Measurements from ENCODE around the gene WSCD1.

The WSCD1 gene

DNA sequence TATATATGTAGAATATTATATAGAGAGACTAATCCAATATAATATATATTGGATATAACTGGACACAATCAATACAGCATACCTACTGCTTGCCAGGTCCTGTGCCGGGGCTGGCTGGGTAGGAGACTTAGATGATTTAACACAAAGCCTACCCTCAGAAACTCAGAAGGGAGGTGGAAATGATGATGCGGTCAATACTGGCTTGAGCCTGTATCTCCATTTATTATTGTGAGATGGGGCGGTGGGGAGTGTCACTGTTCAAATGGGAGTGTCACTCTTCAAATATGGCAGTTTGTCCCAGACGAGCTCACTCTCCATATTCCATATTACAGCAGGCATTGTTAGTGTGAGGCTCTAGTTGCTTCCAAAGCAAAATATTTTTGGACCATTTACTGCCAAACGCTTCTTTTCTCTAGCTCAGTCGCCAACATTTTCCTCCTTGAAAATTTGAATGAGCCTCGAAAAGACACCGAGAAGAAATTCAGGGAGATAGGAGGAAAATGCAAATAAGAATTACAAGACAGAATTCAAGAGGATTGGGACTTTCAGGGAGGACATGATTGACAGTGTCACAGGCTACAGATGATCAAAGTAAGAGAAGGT, 70.7 kb downstream of the WSCD1 start:
- Histone ChIP-seq H3K27ac (ENCODE audit: insufficient read depth, low read depth, low read length, poor library complexity, severe bottlenecking) (no peak overlapping the region), H3K9me3 (ENCODE audit: control insufficient read depth, low read length) (no peaks in the 10 kb centered on the region), H3K36me3 (ENCODE audit: control insufficient read depth, insufficient read depth, low read length) (no peaks in the 10 kb centered on the region), H3K27me3 (ENCODE audit: control insufficient read depth, insufficient read depth, low read length, poor library complexity, severe bottlenecking) (no peaks in the 10 kb centered on the region), H3K4me1 (ENCODE audit: control insufficient read depth, insufficient read depth, low read length) (peaks cover 8% of the 10 kb centered on the region), H3K4me3 (ENCODE audit: insufficient read depth, low read depth, low read length) (no peak overlapping the region)
- WGBS, 2 experiments = 93 to 94% methylated on average over 7 to 8 of the region's 8 CpGs

DNA sequence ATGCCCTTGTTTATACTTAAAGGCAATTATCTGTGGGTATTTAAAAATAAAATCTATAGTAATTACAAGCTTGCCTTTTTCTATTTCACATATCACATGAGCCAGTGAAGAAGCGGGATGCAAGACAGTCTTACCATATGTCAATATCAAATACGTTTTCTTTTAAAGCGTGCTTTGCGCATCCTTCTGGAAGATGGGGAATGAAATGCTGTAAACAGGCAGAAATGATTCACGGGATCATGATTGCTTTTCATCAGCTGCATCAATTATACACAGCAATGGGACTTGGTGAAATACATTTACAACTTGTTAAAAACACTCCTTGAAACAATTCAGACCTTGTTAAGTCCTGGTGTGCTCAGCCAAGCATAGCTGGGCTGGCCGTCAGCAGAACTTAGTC, 72.5 kb downstream of the WSCD1 start:
- Histone ChIP-seq H3K36me3 (ENCODE audit: control insufficient read depth, insufficient read depth, low read length) (no peaks in the 10 kb centered on the region), H3K27ac (ENCODE audit: insufficient read depth, low read depth, low read length, poor library complexity, severe bottlenecking) (no peak overlapping the region), H3K9me3 (ENCODE audit: control insufficient read depth, low read length) (no peaks in the 10 kb centered on the region), H3K4me3 (ENCODE audit: insufficient read depth, low read depth, low read length) (no peak overlapping the region), H3K4me1 (ENCODE audit: control insufficient read depth, insufficient read depth, low read length) (peaks cover 8% of the 10 kb centered on the region), H3K27me3 (ENCODE audit: control insufficient read depth, insufficient read depth, low read length, poor library complexity, severe bottlenecking) (no peaks in the 10 kb centered on the region)
- WGBS, 2 experiments = 87 to 91% methylated on average over 6 of the region's 6 CpGs

DNA sequence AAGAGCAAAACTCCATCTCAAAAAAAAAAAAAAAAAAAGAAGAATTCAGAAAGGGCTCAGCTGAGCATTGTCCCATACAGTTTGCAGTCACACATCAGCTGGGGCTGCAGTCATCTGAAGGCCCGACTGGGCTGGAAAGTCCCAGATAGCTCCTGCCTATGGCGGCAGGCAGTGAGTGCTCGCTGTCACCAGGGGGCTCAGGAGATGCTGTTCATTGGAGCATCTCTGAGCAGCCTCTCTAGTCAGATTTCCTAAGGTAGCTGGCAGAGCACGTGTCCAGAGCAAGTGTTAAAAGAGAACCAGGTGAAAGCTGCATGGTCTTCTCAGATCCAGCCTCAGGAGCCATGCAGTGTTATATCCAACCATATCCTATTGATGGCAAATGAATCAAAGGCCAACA, 75.8 kb downstream of the WSCD1 start:
- no peaks in the 10 kb centered on the region for H3K9me3 ChIP-seq (ENCODE audit: control insufficient read depth, low read length)
- 91 to 92% methylated on average over 4 of the region's 4 CpGs for WGBS, 2 experiments
- H3K27me3 ChIP-seq (ENCODE audit: control insufficient read depth, insufficient read depth, low read length, poor library complexity, severe bottlenecking) = no peaks in the 10 kb centered on the region
- H3K36me3 ChIP-seq (ENCODE audit: control insufficient read depth, insufficient read depth, low read length) = no peaks in the 10 kb centered on the region
- H3K4me1 ChIP-seq (ENCODE audit: control insufficient read depth, insufficient read depth, low read length) = peaks cover 6% of the 10 kb centered on the region
- H3K27ac ChIP-seq (ENCODE audit: insufficient read depth, low read depth, low read length, poor library complexity, severe bottlenecking) = no peak overlapping the region
- no peak overlapping the region for H3K4me3 ChIP-seq (ENCODE audit: insufficient read depth, low read depth, low read length)

DNA sequence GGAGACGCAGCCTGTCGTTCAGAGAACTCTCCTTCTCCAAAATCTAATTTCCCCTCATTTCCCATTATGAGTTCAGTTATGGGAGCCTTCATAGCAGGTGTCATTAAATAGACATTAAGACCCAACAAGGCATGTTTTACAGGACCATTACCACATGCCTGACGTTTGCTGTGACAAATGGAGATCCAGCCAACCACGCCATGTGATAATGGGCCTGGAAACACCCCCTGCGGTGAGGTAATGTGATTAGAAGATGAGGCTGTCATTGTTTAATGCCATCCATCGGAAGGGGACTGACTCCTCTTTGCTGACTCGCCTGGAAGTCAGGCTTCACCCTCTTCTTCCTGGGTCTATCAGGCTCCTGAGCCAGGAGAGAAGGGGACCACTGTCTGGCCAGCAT, 76.9 kb downstream of the WSCD1 start:
- 63 to 69% methylated on average over 7 of the region's 7 CpGs for WGBS, 2 experiments
- no peaks in the 10 kb centered on the region for H3K27me3 ChIP-seq (ENCODE audit: control insufficient read depth, insufficient read depth, low read length, poor library complexity, severe bottlenecking)
- no peak overlapping the region for H3K27ac ChIP-seq (ENCODE audit: insufficient read depth, low read depth, low read length, poor library complexity, severe bottlenecking)
- H3K36me3 ChIP-seq (ENCODE audit: control insufficient read depth, insufficient read depth, low read length) = no peaks in the 10 kb centered on the region
- no peak overlapping the region for H3K4me3 ChIP-seq (ENCODE audit: insufficient read depth, low read depth, low read length)
- no peaks in the 10 kb centered on the region for H3K9me3 ChIP-seq (ENCODE audit: control insufficient read depth, low read length)
- H3K4me1 ChIP-seq (ENCODE audit: control insufficient read depth, insufficient read depth, low read length) = no peaks in the 10 kb centered on the region

DNA sequence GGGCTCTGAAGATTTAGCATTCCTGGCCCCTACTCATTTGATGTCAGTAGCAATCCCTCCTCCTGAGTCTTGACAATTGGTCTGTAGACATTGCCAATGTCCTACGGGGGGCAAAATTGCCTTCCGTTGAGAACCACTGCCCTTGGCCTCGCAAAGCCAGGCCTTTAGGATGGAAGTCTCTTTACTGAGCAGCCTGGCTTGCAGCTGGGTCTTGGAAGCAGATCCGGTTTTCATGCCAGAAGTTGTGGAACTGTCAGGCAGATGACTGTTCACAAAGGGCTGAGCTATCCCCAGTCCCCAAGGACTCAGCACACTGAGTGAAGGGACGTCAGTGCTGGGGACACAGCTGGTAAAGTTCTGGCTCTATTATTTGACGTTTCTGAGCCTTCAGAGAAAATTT, 83.2 kb downstream of the WSCD1 start:
- no peak overlapping the region for H3K27ac ChIP-seq (ENCODE audit: insufficient read depth, low read depth, low read length, poor library complexity, severe bottlenecking)
- no peak overlapping the region for H3K4me3 ChIP-seq (ENCODE audit: insufficient read depth, low read depth, low read length)
- H3K36me3 ChIP-seq (ENCODE audit: control insufficient read depth, insufficient read depth, low read length) = no peaks in the 10 kb centered on the region
- no peaks in the 10 kb centered on the region for H3K9me3 ChIP-seq (ENCODE audit: control insufficient read depth, low read length)
- no peaks in the 10 kb centered on the region for H3K27me3 ChIP-seq (ENCODE audit: control insufficient read depth, insufficient read depth, low read length, poor library complexity, severe bottlenecking)
- H3K4me1 ChIP-seq (ENCODE audit: control insufficient read depth, insufficient read depth, low read length) = peaks cover 2% of the 10 kb centered on the region
- 86 to 87% methylated on average over 6 of the region's 6 CpGs for WGBS, 2 experiments

DNA sequence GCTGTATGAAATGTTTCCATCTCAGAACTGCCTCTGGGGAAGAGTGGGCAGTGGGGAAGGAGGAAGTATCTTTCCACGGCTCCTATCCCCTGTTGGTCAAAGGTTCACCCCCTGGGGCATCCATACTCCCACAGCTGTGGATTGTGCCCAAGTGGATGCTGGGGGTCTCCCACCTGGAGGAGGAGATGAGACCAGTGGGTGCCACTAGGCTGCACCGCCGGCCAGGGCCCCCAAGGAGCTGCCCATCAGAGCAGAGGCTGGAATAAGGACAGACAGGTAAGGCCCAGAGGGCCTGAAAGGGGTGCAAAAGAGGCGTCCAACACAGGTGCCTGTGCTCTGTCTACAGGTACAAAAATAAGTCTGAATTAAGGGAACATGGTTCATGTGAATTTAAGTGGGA, 87.5 kb downstream of the WSCD1 start:
- Histone ChIP-seq H3K4me3 (ENCODE audit: insufficient read depth, low read depth, low read length) (no peak overlapping the region), H3K27ac (ENCODE audit: insufficient read depth, low read depth, low read length, poor library complexity, severe bottlenecking) (no peak overlapping the region), H3K4me1 (ENCODE audit: control insufficient read depth, insufficient read depth, low read length) (peaks cover 12% of the 10 kb centered on the region), H3K27me3 (ENCODE audit: control insufficient read depth, insufficient read depth, low read length, poor library complexity, severe bottlenecking) (no peaks in the 10 kb centered on the region), H3K36me3 (ENCODE audit: control insufficient read depth, insufficient read depth, low read length) (no peaks in the 10 kb centered on the region), H3K9me3 (ENCODE audit: control insufficient read depth, low read length) (no peaks in the 10 kb centered on the region)
- 93% methylated on average over 4 of the region's 4 CpGs for WGBS, 2 experiments

DNA sequence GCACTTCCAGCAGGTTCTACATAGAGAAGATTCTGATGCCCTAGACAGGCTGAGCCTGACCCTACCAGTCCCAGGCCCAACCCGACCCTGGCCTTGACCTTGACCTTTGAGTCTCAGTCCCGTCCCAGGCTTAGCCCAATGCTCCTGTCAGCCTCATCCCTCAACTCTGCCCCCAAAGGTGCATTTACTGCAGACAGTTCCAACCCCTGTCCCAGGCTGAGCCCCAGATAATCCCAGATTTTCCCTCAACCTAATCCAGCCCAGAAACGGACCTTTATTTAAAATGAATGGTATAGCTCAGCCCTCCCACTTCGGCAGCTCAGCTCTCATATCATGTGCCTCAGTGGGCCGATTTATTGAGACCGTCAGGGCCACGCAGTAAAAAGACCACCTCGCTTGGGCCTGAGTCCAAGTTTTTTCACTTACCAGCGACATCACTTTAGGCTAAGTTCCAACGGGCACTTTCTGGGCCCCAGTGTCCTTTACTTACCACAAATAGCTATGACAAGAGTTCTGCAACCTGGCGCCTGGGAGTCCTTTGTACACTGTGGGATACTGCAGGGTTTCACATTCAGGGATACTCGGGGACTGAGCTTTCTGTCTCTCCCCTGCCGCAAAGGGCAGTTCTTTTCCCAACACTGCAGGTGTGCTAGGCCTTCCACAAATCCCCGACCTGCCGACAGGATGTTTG, 89.5 kb downstream of the WSCD1 start:
- 74 to 75% methylated on average over 15 of the region's 15 CpGs for WGBS, 2 experiments
- Histone ChIP-seq H3K27ac (ENCODE audit: insufficient read depth, low read depth, low read length, poor library complexity, severe bottlenecking) (no peak overlapping the region), H3K4me1 (ENCODE audit: control insufficient read depth, insufficient read depth, low read length) (peaks cover 9% of the 10 kb centered on the region), H3K36me3 (ENCODE audit: control insufficient read depth, insufficient read depth, low read length) (no peaks in the 10 kb centered on the region), H3K9me3 (ENCODE audit: control insufficient read depth, low read length) (no peaks in the 10 kb centered on the region), H3K4me3 (ENCODE audit: insufficient read depth, low read depth, low read length) (no peak overlapping the region), H3K27me3 (ENCODE audit: control insufficient read depth, insufficient read depth, low read length, poor library complexity, severe bottlenecking) (no peaks in the 10 kb centered on the region)

DNA sequence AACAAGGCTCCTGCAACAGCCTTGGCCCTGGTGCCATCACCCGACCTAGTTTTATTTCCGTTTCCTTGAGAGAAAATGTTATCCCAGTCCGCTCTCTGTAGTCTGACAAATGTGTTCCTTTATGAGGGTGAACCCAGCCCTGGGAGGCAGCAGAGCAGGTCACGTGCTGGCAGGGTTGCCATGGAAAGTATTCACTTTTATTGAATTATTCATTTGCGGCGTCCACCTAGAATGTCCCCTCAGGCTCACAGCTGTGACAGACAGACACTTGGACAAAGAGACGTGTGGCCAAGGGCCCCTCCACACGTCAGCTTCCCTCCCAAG, 90.0 kb downstream of the WSCD1 start:
- Histone ChIP-seq H3K27ac (ENCODE audit: insufficient read depth, low read depth, low read length, poor library complexity, severe bottlenecking) (no peak overlapping the region), H3K4me3 (ENCODE audit: insufficient read depth, low read depth, low read length) (no peak overlapping the region), H3K4me1 (ENCODE audit: control insufficient read depth, insufficient read depth, low read length) (peaks cover 9% of the 10 kb centered on the region), H3K9me3 (ENCODE audit: control insufficient read depth, low read length) (no peaks in the 10 kb centered on the region), H3K27me3 (ENCODE audit: control insufficient read depth, insufficient read depth, low read length, poor library complexity, severe bottlenecking) (no peaks in the 10 kb centered on the region), H3K36me3 (ENCODE audit: control insufficient read depth, insufficient read depth, low read length) (no peaks in the 10 kb centered on the region)
- 84 to 88% methylated on average over 8 of the region's 8 CpGs for WGBS, 2 experiments

DNA sequence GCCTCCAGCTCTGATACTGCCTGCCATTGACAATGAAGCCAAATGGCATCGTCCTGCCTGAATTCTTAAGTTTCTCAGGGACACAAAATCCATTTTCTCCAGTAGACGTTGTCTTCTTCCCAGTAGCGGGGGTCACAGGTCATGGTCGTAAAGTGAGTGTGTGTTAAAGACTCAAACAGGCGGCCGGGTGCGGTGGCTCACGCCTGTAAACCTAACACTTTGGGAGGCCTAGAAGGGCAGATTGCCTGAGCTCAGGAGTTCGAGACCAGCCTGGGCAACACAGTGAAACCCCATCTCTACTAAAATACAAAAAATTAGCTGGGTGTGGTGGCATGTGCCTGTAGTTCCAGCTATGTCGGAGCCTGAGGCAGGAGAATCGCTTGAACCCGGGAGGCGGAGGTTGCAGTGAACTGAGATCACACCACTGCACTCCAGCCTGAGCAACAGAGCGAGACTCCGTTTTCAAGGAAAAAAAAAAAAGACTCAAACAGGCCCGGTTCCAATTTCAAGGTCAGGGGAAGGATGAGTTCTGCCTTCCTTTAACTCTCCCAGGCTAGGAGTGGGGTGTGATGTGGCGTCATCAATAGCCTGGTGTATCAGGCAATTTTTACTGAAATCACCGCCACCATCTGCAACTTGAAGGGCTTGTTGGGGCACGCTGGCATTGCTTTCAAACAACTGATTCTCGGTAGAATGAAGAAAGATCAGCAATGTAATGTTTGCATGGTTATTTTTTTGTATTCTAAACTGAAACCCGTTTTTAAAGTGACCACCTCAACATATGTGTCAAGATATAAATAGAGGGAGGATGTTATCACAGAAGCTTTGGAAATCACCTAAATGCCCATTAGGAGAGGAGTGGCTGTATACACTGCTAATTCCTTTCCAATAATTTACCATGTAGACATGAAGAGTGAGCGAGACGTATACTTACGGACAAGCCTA, 91.0 kb downstream of the WSCD1 start:
- WGBS, 2 experiments = 92 to 93% methylated on average over 21 to 24 of the region's 24 CpGs
- H3K27ac ChIP-seq (ENCODE audit: insufficient read depth, low read depth, low read length, poor library complexity, severe bottlenecking) = no peak overlapping the region

DNA sequence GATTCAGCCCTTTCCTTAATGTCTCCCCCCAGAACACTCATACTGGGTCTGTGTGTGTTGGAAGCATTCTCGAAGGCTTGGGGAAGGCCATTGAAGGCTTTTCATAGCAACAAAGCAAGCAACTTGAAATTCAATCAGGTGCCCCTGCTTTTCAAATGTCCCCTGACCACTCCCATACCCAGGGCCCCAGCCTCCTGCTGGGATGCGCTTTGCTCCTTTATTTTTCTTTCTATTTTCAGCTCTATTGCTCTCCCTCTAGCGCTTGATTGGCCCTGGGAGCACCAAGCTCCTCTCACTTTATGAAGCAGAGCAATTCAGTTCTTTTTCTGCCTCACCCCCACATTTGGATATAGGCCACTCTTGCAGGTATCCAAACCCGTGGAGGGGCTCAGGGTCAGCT, 92.0 kb downstream of the WSCD1 start:
- no peaks in the 10 kb centered on the region for H3K27me3 ChIP-seq (ENCODE audit: control insufficient read depth, insufficient read depth, low read length, poor library complexity, severe bottlenecking)
- H3K9me3 ChIP-seq (ENCODE audit: control insufficient read depth, low read length) = no peaks in the 10 kb centered on the region
- no peak overlapping the region for H3K4me3 ChIP-seq (ENCODE audit: insufficient read depth, low read depth, low read length)
- peaks cover 9% of the 10 kb centered on the region for H3K4me1 ChIP-seq (ENCODE audit: control insufficient read depth, insufficient read depth, low read length)
- 11 to 13% methylated on average over 3 to 4 of the region's 4 CpGs for WGBS, 2 experiments
- no peaks in the 10 kb centered on the region for H3K36me3 ChIP-seq (ENCODE audit: control insufficient read depth, insufficient read depth, low read length)
- no peak overlapping the region for H3K27ac ChIP-seq (ENCODE audit: insufficient read depth, low read depth, low read length, poor library complexity, severe bottlenecking)

More for the DNA sequence above, 91.0 kb downstream of the WSCD1 start:
- Histone ChIP-seq H3K9me3 (ENCODE audit: control insufficient read depth, low read length) (no peaks in the 10 kb centered on the region), H3K36me3 (ENCODE audit: control insufficient read depth, insufficient read depth, low read length) (no peaks in the 10 kb centered on the region), H3K4me1 (ENCODE audit: control insufficient read depth, insufficient read depth, low read length) (peaks cover 9% of the 10 kb centered on the region), H3K4me3 (ENCODE audit: insufficient read depth, low read depth, low read length) (no peak overlapping the region), H3K27me3 (ENCODE audit: control insufficient read depth, insufficient read depth, low read length, poor library complexity, severe bottlenecking) (no peaks in the 10 kb centered on the region)
